NOMO-1 (cell line): Measurements from ENCODE around the gene MGARP.
"Not testable (repeated sequence)": the region's sequence is repeated elsewhere in the genome, so short reads cannot be mapped to it uniquely, and the experiment has no call there.

Experiments used
- DNase-seq, 2 experiments: peaks; one replicate each; lab custom pipeline; 2025; ENCODE audit not compliant: unreplicated experiment in 2 of 2; lab: John Stamatoyannopoulos, UW

Gene MGARP

GRCh38 chr4:139279760-139280620 lies at the start of gene MGARP:
MGARP (minus strand) TSS chr4:139280225; CDS start chr4:139280158, 67 bp downstream.
- no peak for DNase-seq

- DNase-seq = no peak
Measured at GRCh38 chr4:139329665-139330200, 49.7 kb upstream of the MGARP start.

GRCh38 chr4:139324620-139325019 lies 44.6 kb upstream of the MGARP start:
- DNase-seq = no peak

- DNase-seq = not testable (repeated sequence)
Measured at GRCh38 chr4:139322541-139322940, 42.5 kb upstream of the MGARP start.

- DNase-seq = not testable (repeated sequence)
Measured at GRCh38 chr4:139322070-139322469, 42.0 kb upstream of the MGARP start.

GRCh38 chr4:139319571-139319970 lies 39.5 kb upstream of the MGARP start:
- no peak for DNase-seq

- DNase-seq = no peak
Measured at GRCh38 chr4:139317635-139318034, 37.6 kb upstream of the MGARP start.

- no peak for DNase-seq
Measured at GRCh38 chr4:139316733-139317132, 36.7 kb upstream of the MGARP start.

- DNase-seq = no peak
Measured at GRCh38 chr4:139315221-139315675, 35.2 kb upstream of the MGARP start.

- no peak for DNase-seq
Measured at GRCh38 chr4:139314047-139314800, 34.2 kb upstream of the MGARP start.

- DNase-seq = not testable (repeated sequence)
Measured at GRCh38 chr4:139313414-139313813, 33.4 kb upstream of the MGARP start.

GRCh38 chr4:139312552-139313332 lies 32.7 kb upstream of the MGARP start:
- DNase-seq = peak; percentile 51 to 73

GRCh38 chr4:139311909-139312308 lies 31.9 kb upstream of the MGARP start:
- DNase-seq = no peak

GRCh38 chr4:139304920-139305319 lies 24.9 kb upstream of the MGARP start:
- no peak for DNase-seq

- peak; percentile 67 to 68 for DNase-seq
Measured at GRCh38 chr4:139301821-139302611, 22.0 kb upstream of the MGARP start, which contains the start of gene NDUFC1. NDUFC1 (minus strand) TSS chr4:139302477; CDS start chr4:139295798, 6,679 bp downstream.

GRCh38 chr4:139301113-139301820 lies 21.2 kb upstream of the MGARP start, which contains the start of gene NAA15:
NAA15 (plus strand) TSS chr4:139301505; CDS start chr4:139301778, 273 bp downstream.
- peak; percentile 96 to 97 for DNase-seq

GRCh38 chr4:139300431-139301112 lies 20.5 kb upstream of the MGARP start:
- peak in 1 of 2 experiments; percentile 56 for DNase-seq

- no peak for DNase-seq
Measured at GRCh38 chr4:139299536-139299935, 19.5 kb upstream of the MGARP start.
